ENCODE results near the gene KCNJ9.

GRCh38 chr1:160122978-160123495 is 41.7 kb downstream of the KCNJ9 start:
- TF ChIP-seq MAX (IDR thresholded peaks at IDR 0.05; ENCODE audit: low read depth, low read length), result no peak
- TF ChIP-seq ZZZ3 (IDR thresholded peaks at IDR 0.05; ENCODE audit: control insufficient read depth, insufficient read length, low read depth), result no peak
- no peak for TF ChIP-seq EP300 (IDR thresholded peaks at IDR 0.05; ENCODE audit: borderline replicate concordance in 1 of 2, control insufficient read depth in 1 of 2, low read depth in 2 of 2, low read length in 2 of 2)
- no peak for TF ChIP-seq CTCF (IDR thresholded peaks at IDR 0.05 in 2 of 3, conservative IDR thresholded peaks at IDR 0.05 in 1 of 3; ENCODE audit: control insufficient read depth in 2 of 3, extremely low read depth in 1 of 3, insufficient read depth in 1 of 3, low read depth in 3 of 3, low read length in 3 of 3)
- no peak for TF ChIP-seq NFXL1 (IDR thresholded peaks at IDR 0.05; ENCODE audit: borderline replicate concordance)
- TF ChIP-seq TAF1 (IDR thresholded peaks at IDR 0.05; ENCODE audit: borderline replicate concordance, low read depth, low read length), result no peak
